ENCODE data around the gene FNDC10. TPM values are rescaled to one million over a fixed set of nuclear protein-coding genes. Genes with fewer than 3 reads are reported as not detected.
A peak's percentile ranks its signal among the peaks of the same experiment; 100 is the strongest.

Gene FNDC10
- total RNA-seq, 1 donor from 2014 or later: 7.4 TPM

DNA sequence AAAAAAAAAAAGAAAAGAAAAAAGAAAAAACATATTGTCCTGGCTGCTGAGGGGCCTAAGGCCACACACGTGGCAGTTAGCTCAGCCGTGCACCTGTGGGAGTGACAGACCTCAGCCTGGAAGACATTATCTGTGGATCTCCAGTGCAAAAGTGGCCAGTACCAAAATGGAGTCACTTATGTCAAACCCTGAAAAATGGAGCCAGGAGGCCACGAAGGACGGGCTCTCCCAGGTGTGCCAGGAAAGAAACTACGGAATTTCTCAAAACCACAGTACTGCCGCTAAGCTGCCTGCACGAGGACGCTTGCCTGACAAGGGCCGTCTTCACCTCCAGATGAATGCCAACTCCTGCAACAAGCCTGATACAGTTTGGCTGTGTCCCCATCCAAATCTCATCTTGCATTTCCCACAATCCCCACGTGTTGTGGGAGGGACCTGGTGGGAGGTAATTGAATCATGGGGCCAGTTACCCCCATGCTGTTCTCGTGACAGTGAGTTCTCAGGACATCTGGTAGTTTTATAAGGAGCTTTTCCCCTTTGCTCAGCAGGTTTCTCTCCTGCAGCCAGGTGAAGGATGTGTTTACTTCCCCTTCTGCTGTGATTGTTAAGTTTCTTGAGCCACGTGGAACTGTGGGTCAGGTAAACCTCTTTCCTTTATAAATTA is 10.0 kb upstream of the FNDC10 start:
- no peak overlapping the region for H3K4me3 ChIP-seq
- TF ChIP-seq, protein P1, sequence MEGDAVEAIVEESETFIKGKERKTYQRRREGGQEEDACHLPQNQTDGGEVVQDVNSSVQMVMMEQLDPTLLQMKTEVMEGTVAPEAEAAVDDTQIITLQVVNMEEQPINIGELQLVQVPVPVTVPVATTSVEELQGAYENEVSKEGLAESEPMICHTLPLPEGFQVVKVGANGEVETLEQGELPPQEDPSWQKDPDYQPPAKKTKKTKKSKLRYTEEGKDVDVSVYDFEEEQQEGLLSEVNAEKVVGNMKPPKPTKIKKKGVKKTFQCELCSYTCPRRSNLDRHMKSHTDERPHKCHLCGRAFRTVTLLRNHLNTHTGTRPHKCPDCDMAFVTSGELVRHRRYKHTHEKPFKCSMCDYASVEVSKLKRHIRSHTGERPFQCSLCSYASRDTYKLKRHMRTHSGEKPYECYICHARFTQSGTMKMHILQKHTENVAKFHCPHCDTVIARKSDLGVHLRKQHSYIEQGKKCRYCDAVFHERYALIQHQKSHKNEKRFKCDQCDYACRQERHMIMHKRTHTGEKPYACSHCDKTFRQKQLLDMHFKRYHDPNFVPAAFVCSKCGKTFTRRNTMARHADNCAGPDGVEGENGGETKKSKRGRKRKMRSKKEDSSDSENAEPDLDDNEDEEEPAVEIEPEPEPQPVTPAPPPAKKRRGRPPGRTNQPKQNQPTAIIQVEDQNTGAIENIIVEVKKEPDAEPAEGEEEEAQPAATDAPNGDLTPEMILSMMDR (IDR thresholded peaks at IDR 0.05): no peak
- H3K27ac ChIP-seq: peak overlapping the region; percentile 78
- H3K27me3 ChIP-seq: no peaks in the 10 kb centered on the region
- H3K36me3 ChIP-seq: no peaks in the 10 kb centered on the region
- no peak for ATAC-seq
- intact Hi-C loops (cut with DNase I): no loop called here
- peaks cover 21% of the 10 kb centered on the region for H3K4me1 ChIP-seq
- no peaks in the 10 kb centered on the region for H3K9me3 ChIP-seq
- DNase-seq: no peak

DNA sequence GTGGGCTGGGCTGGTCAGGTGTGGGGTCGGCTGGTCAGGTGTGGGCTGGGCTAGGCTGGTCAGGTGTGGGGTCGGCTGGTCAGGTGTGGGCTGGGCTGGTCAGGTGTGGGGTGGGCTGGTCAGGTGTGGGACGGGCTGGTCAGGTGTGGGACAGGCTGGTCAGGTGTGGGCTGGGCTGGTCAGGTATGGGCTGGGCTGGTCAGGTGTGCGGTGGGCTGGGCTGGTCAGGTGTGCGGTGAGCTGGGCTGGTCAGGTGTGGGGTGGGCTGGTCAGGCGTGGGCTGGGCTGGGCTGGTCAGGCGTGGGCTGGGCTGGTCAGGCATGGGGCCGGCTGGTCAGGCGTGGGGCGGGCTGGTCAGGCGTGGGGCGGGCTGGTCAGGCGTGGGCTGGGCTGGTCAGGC is 6.3 kb upstream of the FNDC10 start:
- H3K9me3 ChIP-seq: no peaks in the 10 kb centered on the region
- ATAC-seq: no peak
- H3K27me3 ChIP-seq: no peaks in the 10 kb centered on the region
- intact Hi-C loops (cut with DNase I): no loop called here
- TF ChIP-seq, protein P1 (IDR thresholded peaks at IDR 0.05): no peak
- no peak overlapping the region for H3K4me3 ChIP-seq
- H3K36me3 ChIP-seq: no peaks in the 10 kb centered on the region
- no peak overlapping the region for H3K27ac ChIP-seq
- peaks cover 8% of the 10 kb centered on the region for H3K4me1 ChIP-seq
- DNase-seq: no peak

GRCh38 chr1:1605724-1606123 is 5.8 kb upstream of the FNDC10 start:
- H3K27ac ChIP-seq: no peak overlapping the region
- H3K9me3 ChIP-seq: no peaks in the 10 kb centered on the region
- H3K27me3 ChIP-seq: peaks cover 3% of the 10 kb centered on the region
- intact Hi-C loops (cut with DNase I): no loop called here
- TF ChIP-seq, protein P1 (IDR thresholded peaks at IDR 0.05): no peak
- no peak overlapping the region for H3K4me3 ChIP-seq
- no peak for DNase-seq
- no peak for ATAC-seq
- H3K4me1 ChIP-seq: peaks cover 5% of the 10 kb centered on the region
- no peaks in the 10 kb centered on the region for H3K36me3 ChIP-seq

DNA sequence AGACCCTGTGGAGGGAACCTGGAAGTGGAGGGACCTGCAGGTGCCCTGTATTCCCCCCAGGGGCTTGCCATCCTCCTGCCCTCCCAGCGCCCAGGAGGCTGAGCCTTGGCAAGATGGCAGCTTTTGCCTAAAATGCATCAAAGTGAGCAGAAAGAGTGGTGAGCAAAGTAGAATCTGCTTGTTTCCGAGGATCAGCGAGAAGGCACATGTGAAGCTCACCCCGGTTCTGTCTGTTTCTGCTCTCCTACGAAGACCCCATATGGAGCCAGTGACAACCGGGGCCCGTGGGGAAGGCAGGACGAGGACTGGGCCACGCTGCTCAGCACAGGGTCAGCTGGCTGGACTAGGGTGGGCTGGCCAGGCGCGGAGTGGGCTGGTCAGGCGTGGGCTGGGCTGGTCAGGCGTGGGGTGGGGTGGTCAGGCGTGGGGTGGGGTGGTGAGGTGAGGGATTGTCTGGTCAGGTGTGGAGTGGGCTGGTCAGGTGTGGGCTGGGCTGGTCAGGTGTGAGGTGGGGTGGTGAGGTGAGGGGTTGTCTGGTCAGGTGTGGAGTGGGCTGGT is 5.2 kb upstream of the FNDC10 start:
- H3K9me3 ChIP-seq: no peaks in the 10 kb centered on the region
- H3K27ac ChIP-seq: no peak overlapping the region
- intact Hi-C loops (cut with DNase I): no loop called here
- TF ChIP-seq, protein P1 (IDR thresholded peaks at IDR 0.05): no peak
- no peak overlapping the region for H3K4me3 ChIP-seq
- H3K4me1 ChIP-seq: peaks cover 5% of the 10 kb centered on the region
- H3K27me3 ChIP-seq: peaks cover 9% of the 10 kb centered on the region
- no peaks in the 10 kb centered on the region for H3K36me3 ChIP-seq
- ATAC-seq (no peak), DNase-seq (peak; percentile 61)

- TF ChIP-seq, protein P1 (IDR thresholded peaks at IDR 0.05): no peak
- Histone ChIP-seq H3K27ac (no peak overlapping the region), H3K9me3 (no peaks in the 10 kb centered on the region), H3K36me3 (no peaks in the 10 kb centered on the region), H3K4me1 (peaks cover 5% of the 10 kb centered on the region), H3K27me3 (peaks cover 9% of the 10 kb centered on the region), H3K4me3 (no peak overlapping the region)
- ATAC-seq (no peak), DNase-seq (no peak)
- intact Hi-C loops (cut with DNase I): no loop called here
Observed at GRCh38 chr1:1604374-1605033, 4.6 kb upstream of the FNDC10 start.
